MCF 10A (cell line): Measurements from ENCODE around the gene ZBTB21. TPM values are rescaled to one million over a fixed set of nuclear protein-coding genes. Genes with fewer than 3 reads are reported as not detected.

Experiments
- BruUV-seq: library from RNA; stranded (reverse); fragments of 400-500 nt; replicated peaks from 2 replicates; lab custom pipeline; 2021; lab: Mats Ljungman, UMichigan
- CTCF ChIA-PET: fragments of 300-600 bp; sonication (Branson Sonifier 250); formaldehyde crosslinking; extraction: SDS; loops from one replicate; lab custom pipeline; 2021; ENCODE audit warnings: antibody characterized with exemption, inconsistent platforms; lab: Yijun Ruan, JAX
- POLR2A ChIA-PET: fragments of 300-600, 350-650 bp; sonication (Branson Sonifier 250); formaldehyde crosslinking; extraction: SDS; loops from one replicate; lab custom pipeline; 2020; ENCODE audit warnings: antibody characterized with exemption, inconsistent platforms; lab: Yijun Ruan, JAX
- DNase-seq: peaks from one replicate; pipeline ENCODE4 v3.0.0-alpha.2; 2018; ENCODE audit not compliant: unreplicated experiment
- H3K27ac Mint-ChIP-seq: one replicate; pipeline ENCODE4 v1.8.0; 2022; ENCODE audit warnings: mild to moderate bottlenecking, low read depth, mixed read lengths; ENCODE audit not compliant: unreplicated experiment
- H3K27me3 Mint-ChIP-seq: one replicate; pipeline ENCODE4 v1.8.0; 2022; ENCODE audit warnings: mixed read lengths; ENCODE audit not compliant: insufficient read depth, unreplicated experiment
- H3K36me3 Mint-ChIP-seq: one replicate; pipeline ENCODE4 v1.8.0; 2022; ENCODE audit warnings: mild to moderate bottlenecking, moderate library complexity, mixed read lengths; ENCODE audit not compliant: insufficient read depth, unreplicated experiment
- H3K4me1 Mint-ChIP-seq: one replicate; pipeline ENCODE4 v1.8.0; 2022; ENCODE audit warnings: mixed read lengths; ENCODE audit not compliant: insufficient read depth, unreplicated experiment
- H3K4me3 Mint-ChIP-seq: one replicate; pipeline ENCODE4 v1.8.0; 2022; ENCODE audit warnings: mild to moderate bottlenecking, moderate library complexity, mixed read lengths; ENCODE audit not compliant: unreplicated experiment
- H3K9me3 Mint-ChIP-seq: one replicate; pipeline ENCODE4 v1.8.0; 2022; ENCODE audit warnings: mixed read lengths; ENCODE audit not compliant: unreplicated experiment
- CTCF ChIP-seq: fragments of 200-600 bp; IDR thresholded peaks from one replicate; pipeline ENCODE4 v1.8.0; 2022; ENCODE audit warnings: antibody characterized with exemption, mild to moderate bottlenecking; ENCODE audit not compliant: unreplicated experiment
- intact Hi-C: fragments of 100-400 bp; cut with micrococcal nuclease; formaldehyde crosslinking; loops from 2 replicates; pipeline ENCODE4 v1.14.1; 2022
- total RNA-seq: library from RNA; stranded (reverse); gene quantifications from 2 replicates; pipeline ENCODE4 v1.2.3, GENCODE V29; 2022

ZBTB21 gene
- total RNA-seq, 1 experiment from 2014 or later, result 27.3 TPM

DNA sequence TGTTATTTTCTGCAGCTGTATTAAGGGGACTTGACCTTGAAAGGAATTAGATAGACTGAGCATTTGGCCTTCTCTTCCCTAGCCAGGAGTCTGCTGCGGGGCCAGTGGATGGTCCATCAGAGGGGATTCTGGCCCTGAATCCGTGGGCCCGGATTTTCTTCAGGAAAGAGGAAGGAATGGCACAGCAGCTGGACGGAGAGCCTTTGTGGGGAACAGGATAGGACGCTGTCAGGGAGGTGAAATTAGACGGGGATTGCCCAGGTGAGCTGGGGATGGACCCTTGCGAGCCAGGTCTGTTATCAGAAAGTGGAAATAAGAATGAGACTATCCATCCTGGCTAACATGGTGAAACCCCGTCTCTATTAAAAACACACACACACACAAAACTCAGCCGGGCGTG lies 54.6 kb downstream of the ZBTB21 start:
- TF ChIP-seq CTCF, result no peak
- DNase-seq, result no peak
- intact Hi-C loops, result no loop called here
- peaks cover 27% of the 10 kb centered on the region for H3K4me1 Mint-ChIP-seq
- no peak overlapping the region for H3K4me3 Mint-ChIP-seq
- H3K9me3 Mint-ChIP-seq, result no peaks in the 10 kb centered on the region
- H3K36me3 Mint-ChIP-seq, result no peaks in the 10 kb centered on the region
- BruUV-seq, result no TSS peak
- H3K27ac Mint-ChIP-seq, result peak overlapping the region; percentile 2
- no peaks in the 10 kb centered on the region for H3K27me3 Mint-ChIP-seq
- ChIA-PET POLR2A (no interaction called here), CTCF (interaction anchor here (0.6 kb wide), 1 partner anchor 140 kb away, joined by 4 read pairs; no protein-coding TSS in a partner anchor)

- no peaks in the 10 kb centered on the region for H3K36me3 Mint-ChIP-seq
- H3K9me3 Mint-ChIP-seq, result no peaks in the 10 kb centered on the region
- BruUV-seq, result no TSS peak
- ChIA-PET POLR2A (no interaction called here), CTCF (no interaction called here)
- peaks cover 27% of the 10 kb centered on the region for H3K4me1 Mint-ChIP-seq
- no peak for TF ChIP-seq CTCF
- peak overlapping the region; percentile 2 for H3K27ac Mint-ChIP-seq
- H3K27me3 Mint-ChIP-seq, result no peaks in the 10 kb centered on the region
- H3K4me3 Mint-ChIP-seq, result peak overlapping the region; percentile 17
- no peak for DNase-seq
- intact Hi-C loops, result no loop called here
These were observed 55.3 kb downstream of the ZBTB21 start for GRCh38 chr21:41954654-41955499.

GRCh38 chr21:41953831-41954653 lies 56.1 kb downstream of the ZBTB21 start, which contains the start of gene C2CD2:
Gene C2CD2 (minus strand): TSS chr21:41954018. CDS start chr21:41953648, 370 bp downstream.
- Mint-ChIP-seq H3K36me3 (no peaks in the 10 kb centered on the region), H3K4me3 (peak within 1 kb of the TSS; percentile 75), H3K27ac (peak within 1 kb of the TSS; percentile 36), H3K9me3 (no peaks in the 10 kb centered on the region), H3K27me3 (no peaks in the 10 kb centered on the region), H3K4me1 (peaks cover 27% of the 10 kb centered on the region)
- TF ChIP-seq CTCF, result no peak
- intact Hi-C loops, result loop anchor here (2.0 kb wide), 1 partner anchor 21 kb away; no protein-coding TSS in a partner anchor
- ChIA-PET CTCF (no interaction called here), POLR2A (interaction anchor here (2.3 to 2.5 kb wide), 2 partner anchors 21 to 56 kb away, joined by 10 to 14 read pairs; partner anchors contain the start of gene ZBTB21)
- BruUV-seq, result no TSS peak
- peak; percentile 56 for DNase-seq
